OCI-LY1 (cell line): ENCODE data around the gene RASSF4.

Source experiments
- EZH2 ChIP-seq: fragments of 200-600 bp; sonication (generic), shearing (Covaris generic); IDR thresholded peaks from 2 replicates; pipeline ENCODE4 v1.8.0; 2017; ENCODE audit warnings: borderline replicate concordance, mixed run types, mild to moderate bottlenecking, antibody characterized with exemption, low read length, moderate library complexity, mixed read lengths
- TF ChIP-seq, protein P1 (sequence below): fragments of 200-600 bp; sonication (generic), shearing (Covaris generic); IDR thresholded peaks from 2 replicates; pipeline ENCODE4 v1.5.1; 2017; ENCODE audit warnings: mild to moderate bottlenecking, antibody characterized with exemption, low read length, moderate library complexity, mixed read lengths

DNA sequence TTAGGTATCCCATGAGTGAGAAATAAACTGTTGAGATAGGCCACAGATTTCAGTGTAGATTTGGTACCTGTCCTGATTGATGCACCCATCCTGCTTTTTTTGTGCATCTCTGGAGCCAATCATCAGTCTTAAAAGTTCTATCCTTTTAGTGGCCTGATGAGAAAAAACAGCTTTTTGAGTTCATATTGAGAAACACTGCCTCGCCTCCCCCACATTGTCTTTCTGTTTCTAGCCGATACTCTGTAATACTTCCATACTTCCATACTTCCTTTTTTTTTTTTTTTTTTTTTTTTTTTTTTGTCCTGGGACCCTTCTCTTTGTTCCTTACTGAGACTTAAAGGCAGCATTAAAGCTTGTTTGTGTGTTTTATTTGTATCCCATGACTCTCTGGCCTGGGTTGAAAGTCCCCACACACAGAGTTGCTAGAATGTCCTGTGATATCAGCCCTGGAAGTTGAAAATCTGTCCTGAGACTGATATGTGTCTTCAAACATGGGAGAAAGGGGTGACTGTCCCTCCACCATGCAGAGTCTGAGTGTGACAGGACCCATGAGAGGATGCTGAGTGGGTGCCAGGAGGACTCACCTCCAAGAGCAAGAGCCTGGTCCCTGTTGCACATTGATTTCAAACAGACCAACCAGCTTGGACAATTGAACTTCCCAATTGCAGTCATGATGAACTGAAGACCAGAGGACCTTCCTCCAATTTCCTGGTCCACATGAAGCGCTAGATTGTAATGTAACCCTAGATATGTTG lies 46.9 kb downstream of the RASSF4 start:
- TF ChIP-seq, protein P1, sequence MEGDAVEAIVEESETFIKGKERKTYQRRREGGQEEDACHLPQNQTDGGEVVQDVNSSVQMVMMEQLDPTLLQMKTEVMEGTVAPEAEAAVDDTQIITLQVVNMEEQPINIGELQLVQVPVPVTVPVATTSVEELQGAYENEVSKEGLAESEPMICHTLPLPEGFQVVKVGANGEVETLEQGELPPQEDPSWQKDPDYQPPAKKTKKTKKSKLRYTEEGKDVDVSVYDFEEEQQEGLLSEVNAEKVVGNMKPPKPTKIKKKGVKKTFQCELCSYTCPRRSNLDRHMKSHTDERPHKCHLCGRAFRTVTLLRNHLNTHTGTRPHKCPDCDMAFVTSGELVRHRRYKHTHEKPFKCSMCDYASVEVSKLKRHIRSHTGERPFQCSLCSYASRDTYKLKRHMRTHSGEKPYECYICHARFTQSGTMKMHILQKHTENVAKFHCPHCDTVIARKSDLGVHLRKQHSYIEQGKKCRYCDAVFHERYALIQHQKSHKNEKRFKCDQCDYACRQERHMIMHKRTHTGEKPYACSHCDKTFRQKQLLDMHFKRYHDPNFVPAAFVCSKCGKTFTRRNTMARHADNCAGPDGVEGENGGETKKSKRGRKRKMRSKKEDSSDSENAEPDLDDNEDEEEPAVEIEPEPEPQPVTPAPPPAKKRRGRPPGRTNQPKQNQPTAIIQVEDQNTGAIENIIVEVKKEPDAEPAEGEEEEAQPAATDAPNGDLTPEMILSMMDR, result no peak
- TF ChIP-seq EZH2, result no peak
